22Rv1 (cell line): ENCODE measurements around the gene TMEM53.

Source experiments
- ZFX ChIP-seq: fragments of 450-650 bp; IDR thresholded peaks from 2 replicates; pipeline ENCODE4 v1.6.1; 2017; ENCODE audit warnings: antibody characterized with exemption, borderline replicate concordance
- TF ChIP-seq, protein P1 (sequence below): fragments of 450-650 bp; IDR thresholded peaks from 2 replicates; pipeline ENCODE4 v1.5.1; 2017; ENCODE audit warnings: mild to moderate bottlenecking

DNA sequence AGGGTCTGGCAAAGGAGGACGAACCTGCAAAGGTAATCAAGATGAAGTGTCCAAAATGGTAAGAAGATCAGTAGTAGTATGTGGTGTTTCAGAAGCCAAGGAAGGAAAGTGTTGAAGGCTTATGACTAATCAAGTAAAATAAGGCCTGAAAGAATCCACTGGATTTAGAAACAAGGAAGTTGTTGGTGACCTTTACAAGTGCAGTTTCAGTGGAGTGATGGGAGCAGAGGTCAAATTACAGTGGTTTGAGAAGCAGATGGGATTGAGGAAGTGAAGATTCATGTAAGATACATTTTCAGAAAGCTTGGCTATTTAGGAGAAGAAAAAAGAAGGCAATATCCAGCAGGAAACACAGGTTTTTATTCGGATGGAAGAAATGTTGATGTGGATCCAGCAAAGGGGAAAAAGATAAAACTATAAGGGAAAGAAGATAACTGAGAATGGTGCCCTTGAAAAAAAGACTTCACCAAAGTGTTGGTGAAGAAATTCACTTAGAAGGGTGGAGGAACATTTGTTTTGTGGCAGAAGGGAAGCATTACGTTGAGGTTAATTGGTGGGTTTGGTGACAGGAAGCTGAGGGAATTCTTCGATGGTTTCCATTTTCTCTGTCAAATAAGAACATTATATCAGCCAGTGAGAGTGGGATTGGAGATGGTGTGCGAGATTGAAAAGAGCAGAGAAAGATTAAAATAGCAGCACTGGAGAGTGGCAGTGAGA, 2.4 kb upstream of the TMEM53 start:
- TF ChIP-seq, protein P1, sequence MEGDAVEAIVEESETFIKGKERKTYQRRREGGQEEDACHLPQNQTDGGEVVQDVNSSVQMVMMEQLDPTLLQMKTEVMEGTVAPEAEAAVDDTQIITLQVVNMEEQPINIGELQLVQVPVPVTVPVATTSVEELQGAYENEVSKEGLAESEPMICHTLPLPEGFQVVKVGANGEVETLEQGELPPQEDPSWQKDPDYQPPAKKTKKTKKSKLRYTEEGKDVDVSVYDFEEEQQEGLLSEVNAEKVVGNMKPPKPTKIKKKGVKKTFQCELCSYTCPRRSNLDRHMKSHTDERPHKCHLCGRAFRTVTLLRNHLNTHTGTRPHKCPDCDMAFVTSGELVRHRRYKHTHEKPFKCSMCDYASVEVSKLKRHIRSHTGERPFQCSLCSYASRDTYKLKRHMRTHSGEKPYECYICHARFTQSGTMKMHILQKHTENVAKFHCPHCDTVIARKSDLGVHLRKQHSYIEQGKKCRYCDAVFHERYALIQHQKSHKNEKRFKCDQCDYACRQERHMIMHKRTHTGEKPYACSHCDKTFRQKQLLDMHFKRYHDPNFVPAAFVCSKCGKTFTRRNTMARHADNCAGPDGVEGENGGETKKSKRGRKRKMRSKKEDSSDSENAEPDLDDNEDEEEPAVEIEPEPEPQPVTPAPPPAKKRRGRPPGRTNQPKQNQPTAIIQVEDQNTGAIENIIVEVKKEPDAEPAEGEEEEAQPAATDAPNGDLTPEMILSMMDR, result no peak
- no peak for TF ChIP-seq ZFX
